NCI-H345 treated with DMSO at 0.1 percent for 48 hours (cell line): Measurements from ENCODE around the gene SPRR3.

Experiments used
- DNase-seq: peaks from one replicate; lab custom pipeline; 2025; ENCODE audit not compliant: unreplicated experiment; lab: John Stamatoyannopoulos, UW

Gene SPRR3

DNA sequence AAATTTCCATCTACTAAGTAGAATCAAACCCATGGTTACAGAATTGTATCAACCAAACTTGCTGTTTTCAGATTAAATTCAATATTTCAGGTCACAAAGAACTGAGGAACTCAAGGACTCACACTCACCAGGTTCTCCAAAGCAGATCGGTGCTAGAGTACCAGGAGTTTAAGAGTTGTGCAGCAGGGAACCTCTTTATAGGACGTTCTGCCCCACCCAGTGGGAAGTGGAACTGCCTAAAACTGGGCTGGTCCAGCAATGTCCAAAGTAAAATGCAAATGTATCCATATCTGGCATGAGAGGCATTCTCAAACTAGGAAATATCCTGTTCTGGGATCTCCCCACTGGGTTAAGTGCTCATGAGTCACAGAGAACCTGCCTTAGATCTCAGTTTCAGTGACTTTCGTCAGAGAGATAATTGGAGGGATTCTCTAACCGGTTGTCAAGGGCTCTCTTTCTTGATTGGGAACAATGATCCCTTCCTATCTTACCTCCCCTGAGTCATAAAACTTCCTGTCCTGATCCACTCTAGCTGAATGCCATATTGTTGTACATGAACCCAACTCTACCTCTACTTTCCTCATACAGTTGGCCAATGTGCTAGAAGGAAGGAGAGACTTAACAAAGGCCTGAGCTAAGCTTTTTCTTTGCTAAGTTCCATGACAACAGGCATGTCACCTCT, 39.5 kb downstream of the SPRR3 start, which contains the start of gene SPRR2D:
TSS of gene SPRR2D (minus strand) at position 171 of the 682 bp plus-strand sequence. CDS start 774 bp downstream, outside the sequence.
- DNase-seq: no peak

DNA sequence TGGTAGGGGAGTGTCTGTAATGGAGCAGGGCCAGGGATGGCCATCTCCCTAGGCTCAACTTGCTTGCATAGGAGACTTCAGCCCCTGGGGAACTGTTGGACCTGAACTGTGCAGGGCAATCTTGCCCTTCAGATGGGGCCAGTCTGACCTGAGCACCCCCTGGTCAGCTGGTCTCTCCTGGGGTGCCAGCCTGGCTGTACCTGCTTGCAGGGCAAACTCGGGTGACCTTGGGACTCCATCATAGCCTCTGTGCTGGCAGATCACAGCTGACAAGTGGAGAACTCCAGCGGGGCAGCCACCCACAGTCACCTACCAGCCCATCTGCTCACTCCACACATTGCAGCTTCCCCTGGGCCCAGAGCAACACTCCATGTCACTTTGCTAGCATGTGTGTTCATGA, 47.7 kb downstream of the SPRR3 start:
- DNase-seq: no peak
